Endothelial cell of umbilical vein (primary cell): ENCODE measurements around the gene RAD51B. TPM values are rescaled to one million over a fixed set of nuclear protein-coding genes. Genes with fewer than 3 reads are reported as not detected.
"Not testable (repeated sequence)": the region's sequence is repeated elsewhere in the genome, so short reads cannot be mapped to it uniquely, and the experiment has no call there.

Experiments
- BruUV-seq: library from RNA; stranded (reverse); fragments of 400-500 nt; replicated peaks from 2 replicates; lab custom pipeline; 2021; lab: Mats Ljungman, UMichigan
- CTCF ChIA-PET: fragments of 300-600, 350-600 bp; sonication (Branson Sonifier 250); formaldehyde crosslinking; loops from one replicate; lab custom pipeline; 2021; ENCODE audit warnings: antibody characterized with exemption, inconsistent platforms; lab: Charles Lee
- POLR2A ChIA-PET: fragments of 300-600, 350-600 bp; sonication (Branson Sonifier 250); formaldehyde crosslinking; loops from one replicate; lab custom pipeline; 2021; ENCODE audit warnings: antibody characterized with exemption, inconsistent platforms; lab: Charles Lee
- DNase-seq: peaks from one replicate; pipeline ENCODE4 v3.0.0-alpha.2; 2011; ENCODE audit warnings: low read depth, low spot score
- FAIRE-seq: peaks from 2 replicates; lab custom pipeline; 2011; peaks lifted over from hg19 to GRCh38; lab: Jason Lieb, UNC
- H2AFZ ChIP-seq: 2 replicates; pipeline ENCODE4 v1.6.0; 2012; ENCODE audit warnings: low read depth, low read length, control low read depth, inconsistent platforms
- H3K27ac ChIP-seq: 2 replicates; pipeline ENCODE4 v1.5.1; 2011; ENCODE audit warnings: low read depth, mild to moderate bottlenecking, control low read depth, low read length, moderate library complexity; ENCODE audit not compliant: insufficient read depth
- H3K27me3 ChIP-seq, 2 experiments: 2 replicates each; pipeline versions ENCODE4 v1.6.0 to v1.6.1; 2011; ENCODE audit warnings: low read length in 2 of 2, mixed read lengths in 1 of 2; ENCODE audit not compliant: control insufficient read depth in 2 of 2, insufficient read depth in 2 of 2
- H3K36me3 ChIP-seq, 2 experiments: 2 replicates in 1 of 2; 3 replicates in 1 of 2; pipeline ENCODE4 v1.5.1; 2011; ENCODE audit warnings: low read length in 2 of 2, mild to moderate bottlenecking in 1 of 2, moderate library complexity in 1 of 2; ENCODE audit not compliant: control insufficient read depth in 2 of 2, insufficient read depth in 2 of 2; ENCODE audit errors: extremely low read depth in 1 of 2
- H3K4me1 ChIP-seq: 3 replicates; pipeline ENCODE4 v1.5.1; 2011; ENCODE audit warnings: mild to moderate bottlenecking, low read length; ENCODE audit not compliant: control insufficient read depth, insufficient read depth; ENCODE audit errors: extremely low read depth
- H3K4me2 ChIP-seq: 2 replicates; pipeline ENCODE4 v1.6.1; 2011; ENCODE audit warnings: low read length, control low read depth, mixed read lengths; ENCODE audit not compliant: insufficient read depth
- H3K4me3 ChIP-seq, 3 experiments: fragments of 200-600 bp in 1 of 3; sonication (generic), shearing (Covaris generic) in 1 of 3; replicated peaks in 1 of 3; 2 replicates each; pipeline ENCODE4 v1.5.1; 2011 to 2016; ENCODE audit warnings: control low read depth in 3 of 3, low read length in 3 of 3, mild to moderate bottlenecking in 2 of 3, inconsistent platforms in 1 of 3, low read depth in 1 of 3, moderate library complexity in 1 of 3; ENCODE audit not compliant: insufficient read depth in 1 of 3
- H3K79me2 ChIP-seq: 2 replicates; pipeline ENCODE4 v1.6.0; 2012; ENCODE audit warnings: low read length, inconsistent platforms; ENCODE audit not compliant: control insufficient read depth, insufficient read depth
- H3K9ac ChIP-seq: replicated peaks from 2 replicates; pipeline ENCODE3; 2011; ENCODE audit warnings: low read length, control low read depth; ENCODE audit not compliant: insufficient read depth; ENCODE audit errors: extremely low read depth
- H3K9me1 ChIP-seq: replicated peaks from 3 replicates; pipeline ENCODE4 v1.6.0; 2011; ENCODE audit warnings: mild to moderate bottlenecking, low read length; ENCODE audit not compliant: control insufficient read depth, insufficient read depth; ENCODE audit errors: extremely low read depth
- H3K9me3 ChIP-seq: replicated peaks from 2 replicates; pipeline ENCODE4 v1.5.1; 2012; ENCODE audit warnings: low read length, inconsistent platforms; ENCODE audit not compliant: control insufficient read depth, insufficient read depth
- H4K20me1 ChIP-seq: replicated peaks from 2 replicates; pipeline ENCODE3; 2011; ENCODE audit warnings: mild to moderate bottlenecking, low read length; ENCODE audit not compliant: control insufficient read depth, insufficient read depth; ENCODE audit errors: extremely low read depth
- CTCF ChIP-seq, 2 donors: IDR thresholded peaks; 1 replicate in 1 of 2; 2 replicates in 1 of 2; pipeline ENCODE4 v1.5.1; 2011; ENCODE audit warnings: low read length in 2 of 2, mild to moderate bottlenecking in 2 of 2, moderate library complexity in 2 of 2, control low read depth in 1 of 2, inconsistent platforms in 1 of 2, low read depth in 1 of 2; ENCODE audit not compliant: insufficient read depth in 1 of 2; ENCODE audit errors: extremely low read depth in 1 of 2
- EZH2 ChIP-seq: IDR thresholded peaks from 2 replicates; pipeline ENCODE4 v1.6.1; 2012; ENCODE audit warnings: borderline replicate concordance, low read depth, mild to moderate bottlenecking, moderate library complexity, low read length, inconsistent platforms; ENCODE audit not compliant: severe bottlenecking
- FOS ChIP-seq: IDR thresholded peaks from 2 replicates; pipeline ENCODE4 v1.6.1; 2011; ENCODE audit warnings: mild to moderate bottlenecking, low read length, moderate library complexity, borderline replicate concordance; ENCODE audit not compliant: insufficient read depth
- GATA2 ChIP-seq: IDR thresholded peaks from 2 replicates; pipeline ENCODE4 v1.7.0; 2011; ENCODE audit warnings: low read depth, mild to moderate bottlenecking, moderate library complexity, mixed read lengths, low read length; ENCODE audit not compliant: insufficient read length, insufficient read depth
- JUN ChIP-seq: IDR thresholded peaks from 2 replicates; pipeline ENCODE4 v1.6.1; 2011; ENCODE audit warnings: borderline replicate concordance, low read depth; ENCODE audit not compliant: insufficient read length, insufficient read depth
- MAX ChIP-seq: IDR thresholded peaks from 2 replicates; pipeline ENCODE4 v1.6.1; 2011; ENCODE audit not compliant: insufficient read depth, insufficient read length
- MYC ChIP-seq: IDR thresholded peaks from one replicate; pipeline ENCODE4 v1.6.1; 2011; ENCODE audit warnings: mild to moderate bottlenecking, low read depth, low read length
- POLR2A ChIP-seq: IDR thresholded peaks from 2 replicates; pipeline ENCODE4 v1.6.1; 2012; ENCODE audit warnings: low read depth, mild to moderate bottlenecking, control low read depth, low read length
- POLR2AphosphoS5 ChIP-seq: IDR thresholded peaks from 2 replicates; pipeline ENCODE4 v1.6.1; 2012; ENCODE audit warnings: low read depth, mild to moderate bottlenecking, control low read depth, low read length, moderate library complexity; ENCODE audit not compliant: insufficient read depth
- dilution Hi-C: fragments of 300-500 bp; cut with MboI; formaldehyde crosslinking; loops from one replicate; pipeline ENCODE4 v1.15.0; 2019; ENCODE audit warnings: low sequenced_read_pairs; ENCODE audit not compliant: extremely low pct_ligation_motif_present
- intact Hi-C: fragments of 100-400 bp; cut with micrococcal nuclease; formaldehyde crosslinking; loops from one replicate; pipeline ENCODE4 v1.10.0; 2022
- polyA plus RNA-seq, 4 experiments: library from polyadenylated mRNA; depleted of rRNA in 3 of 4; stranded (reverse) in 3 of 4; unstranded in 1 of 4; fragments of >200 nt; gene quantifications; 2 replicates each; pipeline versions ENCODE4 v1.2.1 to v1.2.3, GENCODE V29; 2011 to 2012; ENCODE audit warnings: missing spikeins in 1 of 4
- total RNA-seq: library from RNA; stranded (reverse); gene quantifications from 2 replicates; pipeline ENCODE4 v1.2.3, GENCODE V29; 2021

Gene RAD51B
- total and polyA plus RNA-seq, 2 donors (not counting 3 experiments of a cell fraction or from before 2014, with no cell fraction given), result 3.9 to 19.0 TPM

- Histone ChIP-seq H3K27me3 (no peaks in the 10 kb centered on the region), H3K9me1 (no peaks in the 10 kb centered on the region), H3K4me3 (no peak overlapping the region), H3K79me2 (no peaks in the 10 kb centered on the region), H2AFZ (no peak overlapping the region), H3K27ac (no peak overlapping the region), H3K9me3 (no peaks in the 10 kb centered on the region), H3K4me1 (peaks cover 3% of the 10 kb centered on the region), H4K20me1 (no peaks in the 10 kb centered on the region), H3K9ac (no peak overlapping the region), H3K36me3 (no peaks in the 10 kb centered on the region), H3K4me2 (no peak overlapping the region)
- no TSS peak for BruUV-seq
- DNase-seq (no peak), FAIRE-seq (no peak)
- no peak for TF ChIP-seq GATA2
- TF ChIP-seq MAX, result no peak
- TF ChIP-seq EZH2, result no peak
- TF ChIP-seq POLR2AphosphoS5, result no peak
- TF ChIP-seq JUN, result no peak
- no peak for TF ChIP-seq MYC
- TF ChIP-seq POLR2A, result no peak
- no peak for TF ChIP-seq FOS
- no peak for TF ChIP-seq CTCF (IDR thresholded peaks at IDR 0.05; ENCODE audit: extremely low read depth in 1 of 2, insufficient read depth in 1 of 2, low read depth in 1 of 2, low read length in 2 of 2)
- intact Hi-C loops, result no loop called here
- CTCF ChIA-PET, result interaction anchor here (1.8 kb wide), 1 partner anchor 10 kb away, joined by 5 read pairs; no protein-coding TSS in a partner anchor
- dilution Hi-C loops, result no loop called here
- POLR2A ChIA-PET, result no interaction called here
Measured at GRCh38 chr14:68427550-68427890, 607.9 kb downstream of the RAD51B start.

GRCh38 chr14:68428900-68429299 is 609.3 kb downstream of the RAD51B start:
- H3K9me3 ChIP-seq, FAIRE-seq, H2AFZ ChIP-seq, DNase-seq, CTCF ChIA-PET, H3K4me1 ChIP-seq, H3K27ac ChIP-seq, dilution Hi-C loops, H3K27me3 ChIP-seq, H3K4me2 ChIP-seq, H3K9ac ChIP-seq, H3K9me1 ChIP-seq, intact Hi-C loops, POLR2A ChIA-PET, BruUV-seq, H3K4me3 ChIP-seq, H4K20me1 ChIP-seq, H3K36me3 ChIP-seq, H3K79me2 ChIP-seq: not testable (repeated sequence)

GRCh38 chr14:68434173-68434572 is 614.6 kb downstream of the RAD51B start:
- H3K4me2 ChIP-seq, H4K20me1 ChIP-seq, H3K9me1 ChIP-seq, H3K4me3 ChIP-seq, H3K36me3 ChIP-seq, H3K79me2 ChIP-seq, POLR2A ChIA-PET, DNase-seq, intact Hi-C loops, H2AFZ ChIP-seq, H3K4me1 ChIP-seq, H3K9ac ChIP-seq, H3K9me3 ChIP-seq, H3K27ac ChIP-seq, BruUV-seq, H3K27me3 ChIP-seq, FAIRE-seq, dilution Hi-C loops: not testable (repeated sequence)
- CTCF ChIA-PET, result interaction anchor here (1.1 kb wide), 1 partner anchor 136 kb away, joined by 4 read pairs; no protein-coding TSS in a partner anchor
